HFFc6 (cell line): ENCODE measurements around the gene SLC4A1. TPM values are rescaled to one million over a fixed set of nuclear protein-coding genes. Genes with fewer than 3 reads are reported as not detected.

Experiments used
- DNase-seq: peaks from one replicate; pipeline ENCODE4 v3.0.0-alpha.2; 2018
- H3K27ac Mint-ChIP-seq: 2 replicates; pipeline ENCODE4 v1.8.0; 2020; ENCODE audit warnings: mild to moderate bottlenecking, mixed read lengths
- H3K27me3 Mint-ChIP-seq: 2 replicates; pipeline ENCODE4 v1.8.0; 2021; ENCODE audit warnings: mild to moderate bottlenecking, moderate library complexity, mixed read lengths; ENCODE audit not compliant: insufficient read depth
- H3K36me3 Mint-ChIP-seq: 2 replicates; pipeline ENCODE4 v1.8.0; 2021; ENCODE audit warnings: low read depth, mixed read lengths
- H3K4me1 Mint-ChIP-seq: 2 replicates; pipeline ENCODE4 v1.8.0; 2020; ENCODE audit warnings: low read depth, mixed read lengths
- H3K4me3 Mint-ChIP-seq: 2 replicates; pipeline ENCODE4 v1.8.0; 2020; ENCODE audit warnings: mild to moderate bottlenecking, moderate library complexity, mixed read lengths
- H3K9me3 Mint-ChIP-seq: 2 replicates; pipeline ENCODE4 v1.8.0; 2020; ENCODE audit warnings: mild to moderate bottlenecking, mixed read lengths
- total RNA-seq, 6 experiments: library from RNA; stranded (reverse); fragmentation: NEBNext Ultra II Directional; extraction: Animal tissue kit (Norgen Biotek cat#: 25700); gene quantifications; 2 replicates in 1 of 6; 3 replicates in 5 of 6; pipeline ENCODE4 v1.2.3, GENCODE V29; 2021
- TF ChIP-seq, protein P1 (sequence below): fragments of 200-600 bp; sonication (generic); IDR thresholded peaks from 2 replicates; pipeline ENCODE4 v1.5.0; 2021; ENCODE audit warnings: antibody characterized with exemption, mild to moderate bottlenecking

Gene SLC4A1
- total RNA-seq, 6 experiments from 2014 or later, result not detected

DNA sequence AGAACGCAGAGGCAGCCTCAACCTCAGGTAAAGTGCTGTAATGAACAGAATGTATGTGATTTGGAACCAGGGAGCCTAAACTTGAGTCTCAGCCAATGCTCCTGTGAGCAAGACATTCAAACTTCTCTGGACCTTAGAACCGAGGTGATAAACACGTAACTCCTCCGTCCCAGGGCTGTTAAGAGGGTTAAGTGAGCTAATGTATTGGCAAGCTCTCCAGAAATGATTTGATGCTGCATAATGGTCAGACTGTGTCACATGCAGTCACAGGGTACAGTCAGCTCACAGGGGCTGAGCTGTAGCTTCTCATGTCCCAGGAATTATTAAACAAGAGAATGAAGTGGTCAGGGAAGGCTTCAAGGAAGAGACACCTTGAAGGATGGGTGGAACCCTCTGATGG is 10.0 kb upstream of the SLC4A1 start:
- Mint-ChIP-seq H3K36me3 (no peaks in the 10 kb centered on the region), H3K27me3 (peaks cover 23% of the 10 kb centered on the region), H3K9me3 (no peaks in the 10 kb centered on the region), H3K4me1 (peaks cover 26% of the 10 kb centered on the region), H3K27ac (no peak overlapping the region), H3K4me3 (no peak overlapping the region)
- TF ChIP-seq, protein P1, sequence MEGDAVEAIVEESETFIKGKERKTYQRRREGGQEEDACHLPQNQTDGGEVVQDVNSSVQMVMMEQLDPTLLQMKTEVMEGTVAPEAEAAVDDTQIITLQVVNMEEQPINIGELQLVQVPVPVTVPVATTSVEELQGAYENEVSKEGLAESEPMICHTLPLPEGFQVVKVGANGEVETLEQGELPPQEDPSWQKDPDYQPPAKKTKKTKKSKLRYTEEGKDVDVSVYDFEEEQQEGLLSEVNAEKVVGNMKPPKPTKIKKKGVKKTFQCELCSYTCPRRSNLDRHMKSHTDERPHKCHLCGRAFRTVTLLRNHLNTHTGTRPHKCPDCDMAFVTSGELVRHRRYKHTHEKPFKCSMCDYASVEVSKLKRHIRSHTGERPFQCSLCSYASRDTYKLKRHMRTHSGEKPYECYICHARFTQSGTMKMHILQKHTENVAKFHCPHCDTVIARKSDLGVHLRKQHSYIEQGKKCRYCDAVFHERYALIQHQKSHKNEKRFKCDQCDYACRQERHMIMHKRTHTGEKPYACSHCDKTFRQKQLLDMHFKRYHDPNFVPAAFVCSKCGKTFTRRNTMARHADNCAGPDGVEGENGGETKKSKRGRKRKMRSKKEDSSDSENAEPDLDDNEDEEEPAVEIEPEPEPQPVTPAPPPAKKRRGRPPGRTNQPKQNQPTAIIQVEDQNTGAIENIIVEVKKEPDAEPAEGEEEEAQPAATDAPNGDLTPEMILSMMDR, result no peak
- peak; percentile 25 for DNase-seq

DNA sequence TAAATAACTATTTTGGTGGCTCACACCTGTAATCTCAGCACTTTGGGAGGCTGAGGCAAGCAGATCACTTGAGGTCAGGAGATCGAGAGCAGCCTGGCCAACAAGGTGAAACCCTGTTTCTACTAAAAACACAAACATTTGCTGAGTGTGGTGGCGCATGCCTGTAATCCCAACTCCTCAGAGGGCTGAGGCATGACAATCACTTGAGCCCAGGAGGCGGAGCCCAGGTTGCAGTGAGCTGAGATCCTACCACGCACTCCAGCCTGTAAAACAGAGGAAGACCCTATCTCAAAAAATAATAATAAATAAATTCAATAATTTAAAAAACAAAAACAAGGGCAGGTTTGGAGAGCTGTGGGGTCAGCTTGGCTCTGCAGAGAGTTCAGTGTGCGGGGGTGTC is 5.7 kb upstream of the SLC4A1 start:
- TF ChIP-seq, protein P1, result no peak
- no peaks in the 10 kb centered on the region for H3K9me3 Mint-ChIP-seq
- H3K27me3 Mint-ChIP-seq, result peaks cover 39% of the 10 kb centered on the region
- no peak overlapping the region for H3K27ac Mint-ChIP-seq
- DNase-seq, result no peak
- no peaks in the 10 kb centered on the region for H3K36me3 Mint-ChIP-seq
- H3K4me3 Mint-ChIP-seq, result no peak overlapping the region
- peaks cover 9% of the 10 kb centered on the region for H3K4me1 Mint-ChIP-seq

DNA sequence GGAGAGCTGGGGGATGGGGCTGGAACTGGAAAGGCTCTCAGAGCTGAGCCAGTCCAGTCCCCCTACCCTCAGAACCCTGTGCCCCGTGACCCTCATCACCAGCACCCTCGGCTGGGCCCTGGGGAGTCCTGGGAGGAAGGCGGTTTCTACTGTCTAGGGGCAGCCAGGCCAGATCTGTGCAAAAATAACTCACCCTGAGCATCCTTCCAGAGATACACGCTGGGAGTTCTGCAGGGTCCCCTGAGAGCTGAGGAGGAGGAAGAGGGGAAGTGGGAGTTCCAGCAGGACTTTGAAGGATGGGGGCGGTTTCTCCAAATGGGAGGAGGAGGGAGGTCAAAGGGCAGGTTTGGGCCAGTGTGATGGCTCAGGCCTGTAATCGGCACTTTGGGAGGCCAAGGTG is 5.0 kb upstream of the SLC4A1 start:
- TF ChIP-seq, protein P1, result no peak
- Mint-ChIP-seq H3K27me3 (peaks cover 43% of the 10 kb centered on the region), H3K9me3 (no peaks in the 10 kb centered on the region), H3K4me3 (no peak overlapping the region), H3K27ac (no peak overlapping the region), H3K36me3 (no peaks in the 10 kb centered on the region), H3K4me1 (peaks cover 2% of the 10 kb centered on the region)
- no peak for DNase-seq

DNA sequence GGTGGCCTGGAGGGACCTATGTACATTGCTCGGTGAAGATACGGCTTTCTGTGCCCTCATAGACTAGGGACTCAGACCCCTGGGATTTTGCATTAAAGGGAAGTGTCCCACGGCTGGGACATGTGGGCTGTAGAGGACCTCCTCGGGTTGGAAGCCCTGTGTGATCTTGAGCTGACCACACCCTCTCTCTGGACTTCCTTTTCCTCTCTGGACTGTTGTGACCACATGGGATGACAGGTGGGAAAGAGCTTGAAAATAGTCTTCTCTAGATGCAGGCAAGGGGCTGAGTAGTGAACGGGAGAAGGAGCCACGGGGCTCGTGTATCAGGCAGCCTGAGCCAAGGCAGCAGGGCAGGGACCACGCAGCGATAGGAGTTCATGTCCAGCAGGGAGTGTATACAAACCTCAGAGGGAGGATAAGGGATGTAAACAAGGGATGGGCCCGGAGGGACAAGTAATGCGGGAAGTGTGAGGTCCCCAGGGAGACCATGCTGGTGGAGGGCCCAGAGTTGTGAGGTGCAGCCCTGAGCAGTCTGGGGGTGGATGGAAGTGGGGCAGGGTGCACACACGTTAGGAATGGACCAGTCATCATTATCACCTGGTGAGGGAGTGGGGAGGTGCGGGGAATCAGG is 4.5 kb upstream of the SLC4A1 start:
- no peaks in the 10 kb centered on the region for H3K36me3 Mint-ChIP-seq
- DNase-seq, result no peak
- H3K27ac Mint-ChIP-seq, result no peak overlapping the region
- H3K4me3 Mint-ChIP-seq, result no peak overlapping the region
- no peaks in the 10 kb centered on the region for H3K9me3 Mint-ChIP-seq
- TF ChIP-seq, protein P1, result no peak
- H3K27me3 Mint-ChIP-seq, result peaks cover 43% of the 10 kb centered on the region
- no peaks in the 10 kb centered on the region for H3K4me1 Mint-ChIP-seq

DNA sequence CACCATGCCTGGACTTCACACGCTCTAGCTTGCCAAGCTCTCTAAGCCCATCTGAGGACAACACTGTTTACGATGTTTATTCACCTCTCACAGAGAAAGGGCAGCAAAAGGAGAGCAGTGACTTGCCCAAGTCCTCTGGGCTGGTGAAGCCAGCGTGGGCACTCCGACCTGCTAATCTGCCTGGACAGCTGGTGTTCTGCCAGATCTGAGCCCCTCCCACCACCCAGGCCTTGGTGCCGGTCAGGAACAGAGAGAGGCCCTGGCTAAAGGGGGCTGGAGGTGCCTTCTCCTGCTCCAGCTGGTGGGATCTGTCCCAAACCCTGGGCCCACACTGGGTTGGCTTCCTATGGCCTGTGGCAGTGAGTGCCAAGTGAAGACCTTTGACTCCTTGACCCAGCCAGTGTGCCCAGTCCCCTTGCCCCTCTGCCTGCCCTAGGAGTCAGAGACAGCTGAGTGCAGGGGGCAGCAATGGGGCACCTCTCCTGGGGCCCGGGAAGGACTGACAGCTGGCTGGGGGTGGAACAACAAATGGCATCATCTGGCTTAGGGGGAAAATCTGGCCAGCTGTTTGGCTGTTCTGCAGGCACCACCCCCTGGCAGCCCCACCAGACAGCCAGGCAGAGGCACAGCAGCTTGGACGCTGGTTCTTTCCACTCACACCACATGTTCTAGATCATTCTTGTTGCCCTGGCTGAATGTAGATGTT is 1.8 kb upstream of the SLC4A1 start:
- no peaks in the 10 kb centered on the region for H3K4me1 Mint-ChIP-seq
- no peaks in the 10 kb centered on the region for H3K9me3 Mint-ChIP-seq
- H3K27ac Mint-ChIP-seq, result no peak overlapping the region
- TF ChIP-seq, protein P1, result no peak
- peaks cover 37% of the 10 kb centered on the region for H3K27me3 Mint-ChIP-seq
- no peak overlapping the region for H3K4me3 Mint-ChIP-seq
- no peaks in the 10 kb centered on the region for H3K36me3 Mint-ChIP-seq
- DNase-seq, result no peak
